ENCODE measurements around the gene DHX8. TPM values are rescaled to one million over a fixed set of nuclear protein-coding genes. Genes with fewer than 3 reads are reported as not detected.

The DHX8 gene
- total RNA-seq, 1 donor from 2014 or later: 12.5 TPM

DNA sequence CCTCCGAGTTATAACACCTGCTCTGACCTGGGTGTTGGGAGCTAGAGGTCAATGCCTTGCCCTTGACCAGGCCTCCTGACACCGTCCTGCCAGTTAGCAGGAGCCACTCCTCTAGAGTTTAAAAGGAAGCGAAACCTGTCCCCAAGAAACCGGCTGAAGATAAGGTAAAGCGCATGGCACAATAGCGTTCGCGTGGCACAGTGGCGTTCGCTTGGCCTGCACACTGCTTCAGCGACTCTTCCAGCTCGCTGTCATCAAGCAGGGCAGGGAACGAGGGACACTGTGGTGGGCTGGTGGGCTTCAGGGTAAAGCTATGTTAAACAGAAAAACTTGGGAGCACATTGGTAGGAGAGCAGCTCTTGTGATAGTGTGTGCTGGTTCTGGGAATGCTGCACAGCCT, 90.6 kb downstream of the DHX8 start:
- DNase-seq (ENCODE audit: low spot score): no peak

DNA sequence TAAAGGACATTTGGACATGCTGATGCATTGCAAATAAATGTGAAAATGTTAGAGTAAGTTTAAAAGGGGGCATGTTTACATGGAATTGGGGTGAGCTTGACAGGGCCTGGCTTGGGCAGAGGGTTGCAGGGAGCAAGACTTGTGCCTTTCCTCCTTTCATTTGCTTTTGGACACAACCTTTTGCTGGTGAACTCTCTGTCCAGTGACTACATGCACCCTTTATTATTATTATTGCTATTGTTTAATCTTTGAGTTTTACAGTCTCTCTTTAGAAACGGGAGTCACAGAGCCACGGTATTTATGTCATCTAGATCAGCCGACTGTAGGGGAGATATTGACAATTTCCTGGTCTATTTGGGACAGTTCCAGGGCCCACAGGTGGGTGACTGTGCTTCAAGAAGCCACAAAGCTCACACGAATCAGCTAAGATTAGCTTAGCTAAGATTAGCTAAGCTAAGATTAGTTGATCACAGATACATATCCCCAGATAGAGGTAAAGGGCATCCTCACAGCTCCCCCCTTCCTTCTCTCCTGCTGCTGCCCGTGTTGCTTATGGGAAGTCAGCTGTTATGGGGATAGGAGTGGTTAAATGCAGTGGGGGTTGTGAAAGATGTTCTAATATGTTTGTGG, 91.2 kb downstream of the DHX8 start:
- no peak for DNase-seq (ENCODE audit: low spot score)

Other genes starting within 250 kb of the DHX8 start
- gene RNU2-1, start 250.0 kb upstream of the DHX8 start, total RNA-seq (ENCODE audit: insufficient read depth, low replicate concordance): not detected
- 25.0 TPM for gene ARL4D, start 85.0 kb upstream of the DHX8 start, total RNA-seq (ENCODE audit: insufficient read depth, low replicate concordance)
- not detected for gene ETV4, start 62.4 kb downstream of the DHX8 start, total RNA-seq (ENCODE audit: insufficient read depth, low replicate concordance)
- 4.6 TPM for gene MEOX1, start 177.9 kb downstream of the DHX8 start, total RNA-seq (ENCODE audit: insufficient read depth, low replicate concordance)

All from umbilical cord (tissue), 2 donors.